Liver (tissue), 9 donors: ENCODE measurements around the gene CELF5. TPM values are rescaled to one million over a fixed set of nuclear protein-coding genes. Genes with fewer than 3 reads are reported as not detected.

Experiments
- DNase-seq: peaks from one replicate; pipeline ENCODE4 v3.0.0-alpha.2; 2017; ENCODE audit warnings: low spot score
- H3K27ac ChIP-seq, 2 donors: one replicate each; pipeline ENCODE4 v1.7.0; 2013; ENCODE audit warnings: inconsistent platforms in 2 of 2, low read length in 2 of 2, control low read depth in 1 of 2, low read depth in 1 of 2, mild to moderate bottlenecking in 1 of 2
- H3K27me3 ChIP-seq, 4 donors: one replicate each; pipeline versions ENCODE4 v1.6.1 to v1.7.0; 2013; ENCODE audit warnings: low read length in 3 of 4, inconsistent platforms in 1 of 4, mild to moderate bottlenecking in 1 of 4, moderate library complexity in 1 of 4; ENCODE audit not compliant: control insufficient read depth in 4 of 4, insufficient read depth in 4 of 4
- H3K36me3 ChIP-seq, 4 donors: one replicate each; pipeline versions ENCODE4 v1.6.1 to v1.7.0; 2013; ENCODE audit warnings: low read length in 3 of 4, mild to moderate bottlenecking in 3 of 4, low read depth in 1 of 4, moderate library complexity in 1 of 4; ENCODE audit not compliant: control insufficient read depth in 4 of 4, insufficient read depth in 3 of 4
- H3K4me1 ChIP-seq, 4 donors: one replicate each; pipeline versions ENCODE4 v1.6.1 to v1.7.0; 2013; ENCODE audit warnings: low read length in 3 of 4, mild to moderate bottlenecking in 3 of 4, moderate library complexity in 1 of 4; ENCODE audit not compliant: control insufficient read depth in 4 of 4, insufficient read depth in 4 of 4
- H3K4me3 ChIP-seq, 3 donors: one replicate each; pipeline versions ENCODE4 v1.6.1 to v1.7.0; 2013; ENCODE audit warnings: low read length in 3 of 3, control low read depth in 1 of 3, low read depth in 1 of 3, mild to moderate bottlenecking in 1 of 3
- H3K9ac ChIP-seq, 2 donors: one replicate each; pipeline ENCODE4 v1.7.0; 2013; ENCODE audit warnings: low read length in 2 of 2, mild to moderate bottlenecking in 2 of 2, moderate library complexity in 2 of 2, control low read depth in 1 of 2, low read depth in 1 of 2
- H3K9me3 ChIP-seq, 4 donors: one replicate each; pipeline versions ENCODE4 v1.6.1 to v1.7.0; 2013; ENCODE audit warnings: low read length in 3 of 4; ENCODE audit not compliant: control insufficient read depth in 4 of 4
- ATF3 ChIP-seq: IDR thresholded peaks from 2 replicates; pipeline ENCODE4 v1.6.1; 2016; ENCODE audit warnings: antibody characterized with exemption
- EGR1 ChIP-seq, 2 donors: IDR thresholded peaks; 2 replicates each; pipeline ENCODE4 v1.6.1; 2016 to 2018; ENCODE audit warnings: antibody characterized with exemption in 2 of 2, low read depth in 2 of 2
- FOXA1 ChIP-seq: IDR thresholded peaks from 2 replicates; pipeline ENCODE4 v1.6.1; 2016; ENCODE audit warnings: antibody characterized with exemption
- GABPA ChIP-seq, 2 donors: IDR thresholded peaks in 1 of 2; conservative IDR thresholded peaks in 1 of 2; 2 replicates each; pipeline ENCODE4 v1.6.1; 2016; ENCODE audit warnings: antibody characterized with exemption in 2 of 2, mild to moderate bottlenecking in 1 of 2, moderate library complexity in 1 of 2
- HNF4A ChIP-seq, 2 donors: conservative IDR thresholded peaks; 2 replicates each; pipeline ENCODE4 v1.6.1; 2016; ENCODE audit warnings: antibody characterized with exemption in 2 of 2, mild to moderate bottlenecking in 2 of 2
- HNF4G ChIP-seq: IDR thresholded peaks from 2 replicates; pipeline ENCODE4 v1.6.1; 2016; ENCODE audit warnings: antibody characterized with exemption
- JUND ChIP-seq, 2 donors: IDR thresholded peaks; 2 replicates each; pipeline ENCODE4 v1.6.1; 2016; ENCODE audit warnings: antibody characterized with exemption in 2 of 2
- MAX ChIP-seq: IDR thresholded peaks from 2 replicates; pipeline ENCODE4 v1.6.1; 2016; ENCODE audit warnings: antibody characterized with exemption
- NR2F2 ChIP-seq: IDR thresholded peaks from 2 replicates; pipeline ENCODE4 v1.6.1; 2016; ENCODE audit warnings: antibody characterized with exemption
- RAD21 ChIP-seq, 2 donors: IDR thresholded peaks; 2 replicates each; pipeline ENCODE4 v1.6.1; 2016; ENCODE audit warnings: antibody characterized with exemption in 2 of 2, mild to moderate bottlenecking in 2 of 2
- REST ChIP-seq: IDR thresholded peaks from 2 replicates; pipeline ENCODE4 v1.6.1; 2016; ENCODE audit warnings: antibody characterized with exemption, mild to moderate bottlenecking
- RXRA ChIP-seq, 2 donors: IDR thresholded peaks; 2 replicates each; pipeline ENCODE4 v1.6.1; 2017 to 2018; ENCODE audit warnings: antibody characterized with exemption in 2 of 2, mild to moderate bottlenecking in 1 of 2
- SP1 ChIP-seq: IDR thresholded peaks from 2 replicates; pipeline ENCODE4 v1.6.1; 2018; ENCODE audit warnings: antibody characterized with exemption, mild to moderate bottlenecking
- TAF1 ChIP-seq: conservative IDR thresholded peaks from 2 replicates; pipeline ENCODE4 v1.6.1; 2016; ENCODE audit warnings: antibody characterized with exemption, mild to moderate bottlenecking
- ZBTB33 ChIP-seq: IDR thresholded peaks from 2 replicates; pipeline ENCODE4 v1.6.1; 2016; ENCODE audit warnings: antibody characterized with exemption
- WGBS: extraction: QIAGEN DNeasy Blood & Tissue Kit; methylation state at CpG from one replicate; pipeline ENCODE4 v1.1.7; 2013; 5-methylcytosine and 5-hydroxymethylcytosine counted together
- polyA plus RNA-seq, 2 donors: library from polyadenylated mRNA; stranded (reverse) in 1 of 2; unstranded in 1 of 2; fragments of 200-250 nt in 1 of 2; fragments of >200 nt in 1 of 2; fragmentation: Nextera tagmentation in 1 of 2; extraction: Ambion mirVana in 1 of 2; gene quantifications; one replicate each; pipeline versions ENCODE4 v1.2.1 to v1.2.3, GENCODE V29; 2013 to 2015
- total RNA-seq, 2 donors: library from RNA; depleted of rRNA; stranded (reverse); fragments of >200 nt; gene quantifications; one replicate each; pipeline ENCODE4 v1.2.3, GENCODE V29; 2014
- donor health status: healthy.
- donor health status: healthy.
- donor health status: healthy.
- donor health status: healthy.
- donor health status: healthy.

The CELF5 gene
- total and polyA plus RNA-seq, 4 donors, result 0.06 to 0.50 (median 0.26) TPM

- Histone ChIP-seq H3K4me1 (no peaks in the 10 kb centered on the region), H3K27ac (no peak overlapping the region), H3K9ac (no peak overlapping the region), H3K4me3 (no peak overlapping the region), H3K9me3 (no peaks in the 10 kb centered on the region), H3K36me3 (no peaks in the 10 kb centered on the region), H3K27me3 (peaks cover 0 to 4% (median 0%) of the 10 kb centered on the region in 4 donors)
- WGBS, result 60% methylated on average over 8 of the region's 8 CpGs
- TF ChIP-seq HNF4A (conservative IDR thresholded peaks at IDR 0.05) (no peak), GABPA (IDR thresholded peaks at IDR 0.05 in 1 of 2, conservative IDR thresholded peaks at IDR 0.05 in 1 of 2) (no peak), HNF4G (no peak), RAD21 (IDR thresholded peaks at IDR 0.05) (no peak), FOXA1 (no peak), ATF3 (no peak), TAF1 (no peak), EGR1 (IDR thresholded peaks at IDR 0.05; ENCODE audit: low read depth in 2 of 2) (no peak), NR2F2 (no peak)
- DNase-seq, result no peak
Observed at GRCh38 chr19:3320853-3321252, 96.4 kb downstream of the CELF5 start.

- Histone ChIP-seq H3K4me3 (no peak overlapping the region), H3K4me1 (no peaks in the 10 kb centered on the region), H3K9ac (no peak overlapping the region), H3K27me3 (peaks cover 0 to 4% (median 0%) of the 10 kb centered on the region in 4 donors), H3K36me3 (no peaks in the 10 kb centered on the region), H3K27ac (no peak overlapping the region), H3K9me3 (no peaks in the 10 kb centered on the region)
- TF ChIP-seq HNF4A (conservative IDR thresholded peaks at IDR 0.05) (no peak), ZBTB33 (no peak), REST (no peak), SP1 (no peak), ATF3 (no peak), EGR1 (IDR thresholded peaks at IDR 0.05; ENCODE audit: low read depth in 2 of 2) (no peak), JUND (IDR thresholded peaks at IDR 0.05) (no peak), RXRA (IDR thresholded peaks at IDR 0.05) (no peak), TAF1 (no peak), MAX (no peak), HNF4G (no peak), FOXA1 (no peak)
- 61% methylated on average over 6 of the region's 6 CpGs for WGBS
- no peak for DNase-seq
Observed at GRCh38 chr19:3321696-3322095, 97.2 kb downstream of the CELF5 start.
